Activated CD4-positive, alpha-beta T cell treated with anti-CD3 and anti-CD28 coated beads for 36 hours (primary cell): ENCODE results near the gene CREBBP. TPM values are rescaled to one million over a fixed set of nuclear protein-coding genes. Genes with fewer than 3 reads are reported as not detected.

ENCODE experiments used
- ATAC-seq: fragments of 200-7000 bp; cut with Tn5 transposase; one replicate; pipeline ENCODE4 v1.10.0; 2021; ENCODE audit warnings: mild to moderate bottlenecking, moderate library complexity
- CTCF ChIA-PET: fragments of 350-600 bp; sonication (Branson Sonifier 250); formaldehyde crosslinking; loops from one replicate; lab custom pipeline; 2021; ENCODE audit warnings: antibody characterized with exemption; lab: Charles Lee
- POLR2A ChIA-PET: fragments of 350-600 bp; sonication (Branson Sonifier 250); formaldehyde crosslinking; loops from one replicate; lab custom pipeline; 2021; ENCODE audit warnings: antibody characterized with exemption, inconsistent platforms; lab: Charles Lee
- DNase-seq: peaks from one replicate; pipeline ENCODE4 v3.0.0-alpha.2; 2020
- H3K27ac Mint-ChIP-seq: one replicate; pipeline ENCODE4 v1.8.0; 2021; ENCODE audit warnings: mixed read lengths
- H3K27me3 Mint-ChIP-seq: one replicate; pipeline ENCODE4 v1.8.0; 2021; ENCODE audit warnings: mixed read lengths
- H3K36me3 Mint-ChIP-seq: one replicate; pipeline ENCODE4 v1.8.0; 2021; ENCODE audit warnings: low read depth, mixed read lengths
- H3K4me1 Mint-ChIP-seq: one replicate; pipeline ENCODE4 v1.8.0; 2021; ENCODE audit warnings: mixed read lengths
- H3K4me3 Mint-ChIP-seq: one replicate; pipeline ENCODE4 v1.8.0; 2021; ENCODE audit warnings: mild to moderate bottlenecking, moderate library complexity, mixed read lengths
- H3K9me3 Mint-ChIP-seq: one replicate; pipeline ENCODE4 v1.8.0; 2021; ENCODE audit warnings: low read depth, mixed read lengths
- intact Hi-C, 2 experiments: fragments of 100-400 bp; cut with DNase I in 1 of 2; cut with micrococcal nuclease in 1 of 2; formaldehyde crosslinking; loops; one replicate each; pipeline versions ENCODE4 v1.14.2 to v1.15.1; 2022 to 2024; cut with DNase I, micrococcal nuclease
- total RNA-seq, 2 experiments: library from RNA; stranded (reverse); gene quantifications; one replicate each; pipeline ENCODE4 v1.2.3, GENCODE V29; 2021

Gene CREBBP
- total RNA-seq, 2 experiments from 2014 or later, result 28.1 to 37.4 TPM

DNA sequence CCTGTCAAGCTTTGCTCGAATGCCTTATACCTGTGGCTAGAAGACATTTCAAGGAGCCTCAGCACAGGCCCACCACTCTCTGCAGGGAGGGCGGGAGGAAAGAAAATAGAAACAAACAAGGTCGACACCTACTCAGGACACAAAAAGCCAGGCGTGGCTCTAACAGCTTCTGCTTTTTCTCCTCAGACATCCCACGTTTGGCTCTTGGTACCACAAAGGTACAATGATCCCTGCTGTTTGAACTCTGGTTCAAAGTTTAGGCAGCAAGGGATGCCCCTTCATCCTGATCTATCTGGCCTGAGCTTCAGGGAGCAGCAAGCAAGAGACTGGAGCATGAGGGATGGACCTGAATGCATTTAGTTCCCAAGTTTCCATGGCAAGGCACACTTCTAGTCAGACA, 57.1 kb downstream of the CREBBP start:
- ATAC-seq (no peak), DNase-seq (no peak)
- Mint-ChIP-seq H3K27ac (peak overlapping the region; percentile 52), H3K9me3 (no peaks in the 10 kb centered on the region), H3K4me1 (peaks cover 86% of the 10 kb centered on the region), H3K4me3 (no peak overlapping the region), H3K36me3 (no peaks in the 10 kb centered on the region), H3K27me3 (no peaks in the 10 kb centered on the region)
- CTCF ChIA-PET, result no interaction called here
- POLR2A ChIA-PET, result no interaction called here
- intact Hi-C loops, result loop anchor here in 1 of 2 experiments (5.0 kb wide), 1 partner anchor 36 kb away; no protein-coding TSS in a partner anchor

DNA sequence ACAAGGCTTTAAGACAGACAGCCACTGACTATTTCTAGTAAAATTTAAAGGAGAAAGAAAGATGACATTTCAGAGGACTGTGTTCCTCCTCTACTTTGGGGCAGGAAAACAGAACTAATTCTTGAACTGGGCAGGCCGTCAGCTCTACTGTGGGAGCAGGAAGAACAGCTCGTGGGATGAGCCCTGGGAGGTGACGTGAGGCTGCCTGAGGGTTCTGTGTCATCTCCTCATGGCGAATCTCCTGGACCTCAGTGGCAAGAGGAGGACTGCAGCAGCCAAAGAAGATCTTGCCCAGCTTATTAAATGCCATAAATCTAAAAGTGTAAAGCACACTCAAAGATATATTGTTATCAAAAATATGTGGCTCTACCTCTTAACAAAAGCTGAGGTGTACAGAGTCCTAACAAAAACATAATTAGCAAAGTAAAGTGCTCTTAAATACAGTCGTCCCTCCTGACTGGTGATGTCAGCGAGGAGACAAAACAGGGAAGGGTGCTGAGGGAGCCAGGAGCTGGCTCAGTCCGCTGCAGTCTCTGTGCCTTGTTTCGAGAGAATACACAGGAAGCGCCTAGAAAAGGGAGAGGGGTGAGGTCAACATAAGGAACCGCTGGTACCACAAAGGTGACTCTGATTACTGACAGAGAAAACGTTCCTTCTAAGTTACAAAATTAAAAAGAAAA, 58.0 kb downstream of the CREBBP start:
- H3K4me3 Mint-ChIP-seq, result no peak overlapping the region
- no peak for DNase-seq
- no peaks in the 10 kb centered on the region for H3K9me3 Mint-ChIP-seq
- ChIA-PET CTCF (no interaction called here), POLR2A (no interaction called here)
- intact Hi-C loops, result loop anchor here in 1 of 2 experiments (5.0 kb wide), 1 partner anchor 35 kb away; no protein-coding TSS in a partner anchor
- peak; percentile 22 for ATAC-seq
- peaks cover 91% of the 10 kb centered on the region for H3K4me1 Mint-ChIP-seq
- no peaks in the 10 kb centered on the region for H3K27me3 Mint-ChIP-seq
- H3K27ac Mint-ChIP-seq, result no peak overlapping the region
- no peaks in the 10 kb centered on the region for H3K36me3 Mint-ChIP-seq

DNA sequence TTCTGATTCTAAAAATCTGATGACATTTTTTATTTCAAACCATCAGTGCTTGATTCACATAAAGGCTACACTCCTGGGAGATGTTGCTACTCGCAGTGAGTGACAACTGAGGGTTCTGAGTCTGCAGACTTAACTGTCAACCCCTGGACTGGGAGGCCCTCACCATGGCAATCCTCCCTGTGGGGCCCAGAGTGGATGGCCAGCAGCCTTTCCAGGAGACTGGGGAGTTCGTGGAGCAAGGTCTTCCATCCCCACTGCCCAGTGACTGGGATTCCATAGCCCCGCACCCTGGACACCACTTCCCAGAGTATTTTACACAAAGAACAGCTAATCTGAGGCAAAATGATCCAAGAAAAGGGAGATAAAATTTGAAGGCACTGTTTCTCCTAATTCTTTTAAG, 59.3 kb downstream of the CREBBP start:
- Mint-ChIP-seq H3K4me1 (peaks cover 95% of the 10 kb centered on the region), H3K36me3 (no peaks in the 10 kb centered on the region), H3K9me3 (no peaks in the 10 kb centered on the region), H3K27ac (no peak overlapping the region), H3K27me3 (no peaks in the 10 kb centered on the region), H3K4me3 (no peak overlapping the region)
- intact Hi-C loops, result loop anchor here in 1 of 2 experiments (5.0 kb wide), 1 partner anchor 34 kb away; no protein-coding TSS in a partner anchor
- DNase-seq, result no peak
- no peak for ATAC-seq
- CTCF ChIA-PET, result interaction anchor here (0.7 kb wide), 1 partner anchor 14 kb away, joined by 3 read pairs; no protein-coding TSS in a partner anchor
- POLR2A ChIA-PET, result no interaction called here

DNA sequence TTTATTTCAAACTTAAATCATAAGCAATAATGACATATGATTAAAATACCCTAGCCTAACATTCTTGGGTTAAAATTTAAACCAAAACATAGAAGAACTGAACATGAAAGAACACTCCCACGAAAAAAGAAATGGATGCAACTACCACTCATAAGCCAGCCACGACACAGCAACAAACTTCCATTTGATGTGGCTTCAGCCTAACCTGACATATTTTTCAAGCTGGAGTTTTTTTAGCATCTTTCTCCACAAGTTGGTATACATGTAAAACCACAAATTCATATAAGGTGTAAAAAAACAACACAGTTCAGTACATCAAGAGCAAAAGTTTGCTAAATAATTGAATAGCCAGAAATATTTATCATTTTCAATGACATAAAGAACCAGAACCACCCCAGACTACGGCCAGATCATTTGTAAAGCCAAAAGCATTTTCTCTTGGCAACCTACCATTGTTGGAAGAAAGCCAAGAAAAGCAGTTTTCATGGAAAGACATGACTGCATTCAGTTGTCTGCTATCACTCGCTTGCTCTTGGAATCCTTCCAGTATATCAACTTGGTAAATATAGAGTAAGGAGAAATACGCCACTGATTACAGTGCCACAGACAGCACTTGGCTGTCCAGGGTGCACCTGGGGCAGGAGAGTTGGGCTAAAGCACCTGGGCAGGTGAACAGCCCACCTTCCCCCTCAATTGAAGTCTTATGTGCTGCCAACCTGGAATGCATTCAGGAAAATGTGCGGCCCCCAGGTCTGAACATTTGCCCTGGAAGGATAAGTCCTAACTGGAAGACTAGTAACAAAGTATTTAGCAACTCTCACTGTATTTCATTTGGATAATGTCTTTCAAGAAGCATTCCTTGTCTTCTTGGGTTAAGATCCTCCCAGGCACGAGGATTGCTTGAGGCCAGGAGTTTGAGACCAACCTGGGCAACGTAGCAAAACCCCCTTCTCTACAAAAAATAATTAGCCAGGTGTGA, 60.5 kb downstream of the CREBBP start:
- ATAC-seq (no peak), DNase-seq (no peak)
- no peak overlapping the region for H3K4me3 Mint-ChIP-seq
- CTCF ChIA-PET, result interaction anchor here (1.1 kb wide), 1 partner anchor 12 kb away, joined by 3 read pairs; no protein-coding TSS in a partner anchor
- peaks cover 89% of the 10 kb centered on the region for H3K4me1 Mint-ChIP-seq
- no peaks in the 10 kb centered on the region for H3K27me3 Mint-ChIP-seq
- H3K27ac Mint-ChIP-seq, result no peak overlapping the region
- no peaks in the 10 kb centered on the region for H3K9me3 Mint-ChIP-seq
- POLR2A ChIA-PET, result no interaction called here
- intact Hi-C loops, result loop anchor here in 1 of 2 experiments (5.0 kb wide), 1 partner anchor 33 kb away; no protein-coding TSS in a partner anchor
- no peaks in the 10 kb centered on the region for H3K36me3 Mint-ChIP-seq

DNA sequence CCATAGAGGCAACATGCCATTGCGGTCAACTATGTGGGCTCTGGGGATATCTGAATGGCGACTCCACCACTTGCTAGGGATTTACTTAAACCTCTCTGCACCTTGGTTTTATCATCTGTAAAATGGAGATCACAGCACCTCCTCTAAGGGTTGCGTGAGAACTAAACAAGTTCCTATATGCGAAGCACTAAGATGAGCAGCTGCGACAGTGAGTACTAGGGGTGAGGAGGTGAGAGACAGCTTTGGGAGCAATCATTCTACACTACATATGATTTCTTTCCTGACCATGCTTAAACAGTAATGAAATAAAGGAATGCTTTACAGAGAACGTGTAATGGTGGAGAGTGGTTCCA, 61.4 kb downstream of the CREBBP start:
- intact Hi-C loops, result no loop called here
- ChIA-PET POLR2A (no interaction called here), CTCF (interaction anchor here (0.5 to 1.1 kb wide), 2 partner anchors 13 to 88 kb away, joined by 3 read pairs; no protein-coding TSS in a partner anchor)
- no peak for DNase-seq
- Mint-ChIP-seq H3K36me3 (no peaks in the 10 kb centered on the region), H3K4me1 (peaks cover 84% of the 10 kb centered on the region), H3K4me3 (no peak overlapping the region), H3K27me3 (no peaks in the 10 kb centered on the region), H3K27ac (no peak overlapping the region), H3K9me3 (no peaks in the 10 kb centered on the region)
- ATAC-seq, result no peak

DNA sequence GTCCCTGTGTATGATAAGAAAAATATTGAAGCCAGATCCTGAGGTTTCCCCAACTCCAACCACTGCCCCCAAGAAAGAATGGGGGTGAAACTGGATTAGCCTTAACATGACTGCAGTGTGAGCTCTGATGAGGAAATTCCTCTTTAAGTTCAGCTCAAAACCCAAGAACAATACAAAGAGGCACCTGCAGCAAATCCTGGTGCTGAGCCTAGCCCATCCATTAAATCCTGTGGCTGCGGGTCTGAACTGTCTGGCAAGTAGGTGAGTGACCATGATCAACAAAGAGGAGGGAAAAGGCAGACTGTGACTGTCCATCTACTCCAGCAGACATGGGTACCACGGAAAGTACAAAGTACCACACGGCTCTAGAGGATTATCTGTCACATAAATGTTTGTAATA, 64.2 kb downstream of the CREBBP start:
- H3K36me3 Mint-ChIP-seq, result no peaks in the 10 kb centered on the region
- ChIA-PET POLR2A (no interaction called here), CTCF (interaction anchor here (0.6 to 1.0 kb wide), 2 partner anchors 32 to 606 kb away, joined by 3 read pairs; no protein-coding TSS in a partner anchor)
- ATAC-seq, result no peak
- no peak overlapping the region for H3K27ac Mint-ChIP-seq
- no peak for DNase-seq
- no peaks in the 10 kb centered on the region for H3K27me3 Mint-ChIP-seq
- H3K9me3 Mint-ChIP-seq, result no peaks in the 10 kb centered on the region
- intact Hi-C loops, result no loop called here
- no peak overlapping the region for H3K4me3 Mint-ChIP-seq
- peaks cover 73% of the 10 kb centered on the region for H3K4me1 Mint-ChIP-seq

DNA sequence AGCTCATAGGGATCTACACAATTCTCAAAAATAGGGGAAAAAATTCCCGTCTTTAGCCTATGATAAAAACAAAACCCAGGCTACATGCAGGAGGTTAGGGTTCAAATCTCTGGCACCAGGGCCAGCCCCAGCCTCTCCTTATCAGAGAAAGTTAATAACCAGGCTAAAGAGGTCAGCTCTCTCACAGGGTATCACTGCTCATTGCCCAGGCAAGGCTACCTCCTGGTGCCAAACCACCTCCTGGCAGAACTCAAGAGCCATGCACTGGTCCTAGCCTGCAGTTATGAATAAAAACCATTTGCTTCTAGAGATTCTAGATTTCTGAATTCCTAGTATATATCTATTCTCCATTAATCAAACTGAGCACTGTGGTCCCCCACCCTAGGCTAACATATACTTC, 65.8 kb downstream of the CREBBP start:
- DNase-seq (no peak), ATAC-seq (no peak)
- no peak overlapping the region for H3K27ac Mint-ChIP-seq
- intact Hi-C loops, result no loop called here
- H3K4me3 Mint-ChIP-seq, result no peak overlapping the region
- H3K36me3 Mint-ChIP-seq, result peaks cover 8% of the 10 kb centered on the region
- H3K27me3 Mint-ChIP-seq, result no peaks in the 10 kb centered on the region
- CTCF ChIA-PET, result interaction anchor here (1.2 kb wide), 1 partner anchor 10 kb away, joined by 3 read pairs; no protein-coding TSS in a partner anchor
- H3K9me3 Mint-ChIP-seq, result no peaks in the 10 kb centered on the region
- POLR2A ChIA-PET, result no interaction called here
- H3K4me1 Mint-ChIP-seq, result peaks cover 73% of the 10 kb centered on the region

DNA sequence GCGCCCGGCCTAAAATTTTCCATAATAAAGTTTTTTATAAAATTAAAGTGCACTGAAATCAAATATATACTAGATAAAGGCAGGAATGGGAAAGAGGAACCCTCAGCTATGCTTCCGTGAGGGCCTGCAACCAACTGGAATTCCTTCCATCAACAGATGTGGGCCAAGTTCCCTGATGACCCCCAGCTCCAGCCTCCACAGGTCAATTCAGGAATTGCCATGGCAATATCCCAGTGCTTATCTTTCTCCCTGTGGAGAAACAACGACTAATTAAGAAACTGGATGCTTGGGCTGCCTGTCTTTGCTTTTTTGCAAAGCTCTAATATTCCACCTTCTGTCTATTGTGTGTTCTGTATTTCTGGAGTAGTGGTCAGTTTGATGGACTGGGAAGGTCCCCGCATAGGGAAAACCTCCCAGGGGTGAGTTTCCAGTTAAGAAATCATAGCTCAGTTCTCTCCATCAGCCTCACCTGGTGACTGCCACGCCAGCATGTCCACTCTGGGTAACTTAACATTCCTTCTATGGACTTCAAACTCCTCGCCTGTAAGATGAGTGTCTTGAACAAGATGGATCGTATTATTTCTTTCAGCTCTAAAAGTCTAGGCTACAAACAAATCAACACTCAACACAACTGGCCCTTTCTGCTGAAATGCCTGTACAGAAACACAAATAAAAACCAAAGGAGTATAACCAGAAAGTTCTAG, 67.9 kb downstream of the CREBBP start:
- intact Hi-C loops, result no loop called here
- no peak overlapping the region for H3K4me3 Mint-ChIP-seq
- H3K27me3 Mint-ChIP-seq, result no peaks in the 10 kb centered on the region
- ATAC-seq, result no peak
- H3K36me3 Mint-ChIP-seq, result peaks cover 19% of the 10 kb centered on the region
- H3K9me3 Mint-ChIP-seq, result no peaks in the 10 kb centered on the region
- CTCF ChIA-PET, result no interaction called here
- peaks cover 72% of the 10 kb centered on the region for H3K4me1 Mint-ChIP-seq
- DNase-seq, result no peak
- no peak overlapping the region for H3K27ac Mint-ChIP-seq
- POLR2A ChIA-PET, result no interaction called here

DNA sequence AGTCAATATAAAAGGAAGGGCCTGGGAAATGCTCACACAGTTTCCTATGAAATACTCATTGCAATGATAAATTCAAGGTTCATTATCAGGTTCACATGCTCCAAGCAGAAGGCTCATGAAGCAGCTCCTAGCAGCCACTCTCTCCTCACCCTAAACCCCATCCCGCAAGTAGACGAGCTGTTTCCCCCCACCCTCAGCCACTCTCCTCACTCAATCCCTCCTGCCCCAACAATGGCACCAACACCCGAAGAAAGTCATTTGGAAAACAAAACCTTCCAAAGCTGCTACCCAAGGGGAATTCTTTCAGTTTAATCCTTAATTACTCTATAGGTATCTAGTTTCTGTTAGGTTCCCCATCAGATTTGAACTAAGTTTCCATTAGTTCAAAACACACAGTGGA, 69.7 kb downstream of the CREBBP start:
- intact Hi-C loops, result loop anchor here in 1 of 2 experiments (1.0 kb wide), 1 partner anchor 22 kb away; no protein-coding TSS in a partner anchor
- ChIA-PET POLR2A (interaction anchor here (0.6 to 0.9 kb wide), 2 partner anchors 11 to 396 kb away, joined by 3 to 7 read pairs; no protein-coding TSS in a partner anchor), CTCF (no interaction called here)
- Mint-ChIP-seq H3K4me1 (peaks cover 72% of the 10 kb centered on the region), H3K9me3 (no peaks in the 10 kb centered on the region), H3K4me3 (no peak overlapping the region), H3K27ac (no peak overlapping the region), H3K27me3 (no peaks in the 10 kb centered on the region), H3K36me3 (peaks cover 25% of the 10 kb centered on the region)
- ATAC-seq (no peak), DNase-seq (no peak)

DNA sequence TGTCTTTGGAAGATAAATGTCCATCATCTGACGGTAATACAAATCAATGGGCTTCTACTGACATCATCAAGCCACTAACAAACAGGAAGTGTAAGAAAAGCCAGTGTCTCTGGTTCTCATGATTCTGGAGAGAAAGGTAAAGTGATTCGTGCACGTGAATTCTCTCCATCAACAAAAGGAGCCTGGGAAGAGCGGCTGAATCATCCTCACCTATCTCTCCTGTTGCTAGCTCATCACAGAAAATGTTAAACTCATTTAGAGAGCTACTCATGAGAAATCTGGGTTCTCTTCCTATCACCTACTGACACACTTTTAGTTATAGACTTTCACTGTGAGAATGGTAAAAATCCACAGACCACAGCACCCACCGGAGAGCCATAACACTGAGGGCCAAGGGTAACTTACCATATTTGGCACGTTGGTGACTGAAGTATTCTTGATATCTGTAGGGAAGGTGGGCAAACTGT, 70.3 kb downstream of the CREBBP start:
- no peaks in the 10 kb centered on the region for H3K9me3 Mint-ChIP-seq
- intact Hi-C loops, result loop anchor here in 1 of 2 experiments (1.0 kb wide), 1 partner anchor 21 kb away; no protein-coding TSS in a partner anchor
- H3K4me1 Mint-ChIP-seq, result peaks cover 76% of the 10 kb centered on the region
- H3K36me3 Mint-ChIP-seq, result peaks cover 27% of the 10 kb centered on the region
- H3K27me3 Mint-ChIP-seq, result no peaks in the 10 kb centered on the region
- no peak overlapping the region for H3K4me3 Mint-ChIP-seq
- CTCF ChIA-PET, result interaction anchor here (0.7 kb wide), 1 partner anchor 100 kb away, joined by 4 read pairs; no protein-coding TSS in a partner anchor
- no peak overlapping the region for H3K27ac Mint-ChIP-seq
- ATAC-seq (peak; percentile 81), DNase-seq (peak; percentile 61)
- POLR2A ChIA-PET, result interaction anchor here (0.6 to 0.9 kb wide), 2 partner anchors 10 to 395 kb away, joined by 3 to 7 read pairs; no protein-coding TSS in a partner anchor
